Measurements from ENCODE around the gene EEF2.

DNA sequence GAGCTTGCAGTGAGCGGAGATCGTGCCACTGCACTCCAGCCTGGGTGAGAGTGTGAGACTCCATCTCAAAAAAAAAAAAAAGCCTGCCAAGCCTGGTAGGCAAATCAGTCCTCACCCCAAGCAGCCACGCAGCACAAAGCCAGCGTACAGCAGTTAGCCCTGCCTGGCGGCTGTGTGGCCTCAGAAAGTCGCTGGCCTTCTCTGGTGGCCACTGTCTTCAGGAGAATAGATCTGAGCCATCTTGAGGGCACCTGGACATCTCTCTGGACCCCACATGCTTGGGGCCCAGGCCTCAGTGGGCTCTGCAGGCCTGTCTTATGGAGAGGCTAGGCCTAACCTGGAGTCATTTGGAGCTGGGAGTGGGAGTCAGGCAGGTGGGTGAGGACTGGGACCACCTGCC is 45.3 kb upstream of the EEF2 start:
- TF ChIP-seq, protein P1, sequence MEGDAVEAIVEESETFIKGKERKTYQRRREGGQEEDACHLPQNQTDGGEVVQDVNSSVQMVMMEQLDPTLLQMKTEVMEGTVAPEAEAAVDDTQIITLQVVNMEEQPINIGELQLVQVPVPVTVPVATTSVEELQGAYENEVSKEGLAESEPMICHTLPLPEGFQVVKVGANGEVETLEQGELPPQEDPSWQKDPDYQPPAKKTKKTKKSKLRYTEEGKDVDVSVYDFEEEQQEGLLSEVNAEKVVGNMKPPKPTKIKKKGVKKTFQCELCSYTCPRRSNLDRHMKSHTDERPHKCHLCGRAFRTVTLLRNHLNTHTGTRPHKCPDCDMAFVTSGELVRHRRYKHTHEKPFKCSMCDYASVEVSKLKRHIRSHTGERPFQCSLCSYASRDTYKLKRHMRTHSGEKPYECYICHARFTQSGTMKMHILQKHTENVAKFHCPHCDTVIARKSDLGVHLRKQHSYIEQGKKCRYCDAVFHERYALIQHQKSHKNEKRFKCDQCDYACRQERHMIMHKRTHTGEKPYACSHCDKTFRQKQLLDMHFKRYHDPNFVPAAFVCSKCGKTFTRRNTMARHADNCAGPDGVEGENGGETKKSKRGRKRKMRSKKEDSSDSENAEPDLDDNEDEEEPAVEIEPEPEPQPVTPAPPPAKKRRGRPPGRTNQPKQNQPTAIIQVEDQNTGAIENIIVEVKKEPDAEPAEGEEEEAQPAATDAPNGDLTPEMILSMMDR (conservative IDR thresholded peaks at IDR 0.05; ENCODE audit: low read depth, low read length), result no peak
- TF ChIP-seq EZH2phosphoT487 (IDR thresholded peaks at IDR 0.05; ENCODE audit: borderline replicate concordance, low read length) (no peak), EZH2 (IDR thresholded peaks at IDR 0.05; ENCODE audit: low read length, unreplicated experiment) (no peak)

Data from PC-3 (cell line).